Esophagus (tissue), 2 donors: ENCODE data around the gene WNT3. TPM values are rescaled to one million over a fixed set of nuclear protein-coding genes. Genes with fewer than 3 reads are reported as not detected.
A peak's percentile ranks its signal among the peaks of the same experiment; 100 is the strongest.

Experiments
- H3K27ac ChIP-seq, 2 donors: one replicate each; pipeline ENCODE4 v1.5.1; 2013; ENCODE audit warnings: low read depth in 2 of 2, mild to moderate bottlenecking in 2 of 2, inconsistent platforms in 1 of 2, low read length in 1 of 2, moderate library complexity in 1 of 2
- H3K27me3 ChIP-seq, 2 donors: one replicate each; pipeline ENCODE4 v1.6.1; 2013; ENCODE audit warnings: low read length in 2 of 2, control low read depth in 1 of 2, mild to moderate bottlenecking in 1 of 2; ENCODE audit not compliant: insufficient read depth in 2 of 2, control insufficient read depth in 1 of 2
- H3K36me3 ChIP-seq, 2 donors: one replicate each; pipeline ENCODE4 v1.6.1; 2013; ENCODE audit warnings: low read length in 1 of 2; ENCODE audit not compliant: control insufficient read depth in 2 of 2, insufficient read depth in 2 of 2
- H3K4me1 ChIP-seq, 2 donors: one replicate each; pipeline ENCODE4 v1.6.1; 2013; ENCODE audit warnings: low read length in 1 of 2; ENCODE audit not compliant: control insufficient read depth in 2 of 2, insufficient read depth in 2 of 2
- H3K4me3 ChIP-seq, 2 donors: one replicate each; pipeline ENCODE4 v1.5.1; 2013; ENCODE audit warnings: low read length in 2 of 2, mild to moderate bottlenecking in 2 of 2, low read depth in 1 of 2, moderate library complexity in 1 of 2
- H3K9me3 ChIP-seq, 2 donors: one replicate each; pipeline ENCODE4 v1.6.1; 2013; ENCODE audit warnings: mild to moderate bottlenecking in 2 of 2, low read depth in 1 of 2, low read length in 1 of 2, moderate library complexity in 1 of 2; ENCODE audit not compliant: control insufficient read depth in 2 of 2, insufficient read depth in 1 of 2
- WGBS, 2 donors: extraction: QIAGEN DNeasy Blood & Tissue Kit; methylation state at CpG; one replicate each; pipeline ENCODE4 v1.1.7; 2013; 5-methylcytosine and 5-hydroxymethylcytosine counted together
- polyA plus RNA-seq, 2 donors: library from polyadenylated mRNA; stranded (reverse); fragments of 200-250 nt; gene quantifications; one replicate each; pipeline ENCODE4 v1.2.3, GENCODE V29; 2013
- donor health status: healthy with polysubstance abuse.
- donor health status: Bipolar disorder and iron deficiency.

Gene WNT3
- polyA plus RNA-seq, 2 donors: 0.99 to 1.4 TPM

GRCh38 chr17:46826116-46826515, 7.6 kb upstream of the WNT3 start:
- H3K9me3 ChIP-seq: no peaks in the 10 kb centered on the region
- no peak overlapping the region for H3K4me3 ChIP-seq
- H3K36me3 ChIP-seq: no peaks in the 10 kb centered on the region
- no peak overlapping the region for H3K27ac ChIP-seq
- H3K4me1 ChIP-seq: no peaks in the 10 kb centered on the region
- 71 to 73% methylated on average over 1 of the region's 1 CpG for WGBS, 2 donors
- no peaks in the 10 kb centered on the region for H3K27me3 ChIP-seq

- Histone ChIP-seq H3K36me3 (no peaks in the 10 kb centered on the region), H3K27ac (no peak overlapping the region), H3K9me3 (no peaks in the 10 kb centered on the region), H3K4me3 (no peak overlapping the region), H3K4me1 (peaks cover 2 to 6% of the 10 kb centered on the region in 2 donors), H3K27me3 (peaks cover 0 to 8% of the 10 kb centered on the region in 2 donors)
- WGBS, 2 donors: 77 to 80% methylated on average over 8 of the region's 8 CpGs
Measured at GRCh38 chr17:46823657-46824056, 5.2 kb upstream of the WNT3 start.

- H3K36me3 ChIP-seq: no peaks in the 10 kb centered on the region
- no peaks in the 10 kb centered on the region for H3K9me3 ChIP-seq
- 28 to 30% methylated on average over 30 to 35 of the region's 35 CpGs for WGBS, 2 donors
- H3K27ac ChIP-seq: no peak overlapping the region
- H3K4me1 ChIP-seq: peaks cover 7 to 8% of the 10 kb centered on the region in 2 donors
- peaks cover 0 to 8% of the 10 kb centered on the region in 2 donors for H3K27me3 ChIP-seq
- no peak overlapping the region for H3K4me3 ChIP-seq
Measured at GRCh38 chr17:46822388-46822921, 4.0 kb upstream of the WNT3 start.

- Histone ChIP-seq H3K36me3 (no peaks in the 10 kb centered on the region), H3K27ac (no peak overlapping the region), H3K4me1 (peaks cover 7 to 8% of the 10 kb centered on the region in 2 donors), H3K4me3 (no peak overlapping the region), H3K27me3 (peaks cover 0 to 8% of the 10 kb centered on the region in 2 donors), H3K9me3 (no peaks in the 10 kb centered on the region)
- 35 to 41% methylated on average over 31 of the region's 31 CpGs for WGBS, 2 donors
Measured at GRCh38 chr17:46821482-46822387, 3.2 kb upstream of the WNT3 start.

- Histone ChIP-seq H3K9me3 (peaks cover 0 to 2% of the 10 kb centered on the region in 2 donors), H3K27me3 (peaks cover 0 to 8% of the 10 kb centered on the region in 2 donors), H3K36me3 (no peaks in the 10 kb centered on the region), H3K4me1 (peaks cover 7 to 11% of the 10 kb centered on the region in 2 donors), H3K27ac (no peak overlapping the region), H3K4me3 (no peak overlapping the region)
- 58% methylated on average over 13 of the region's 13 CpGs for WGBS, 2 donors
Measured at GRCh38 chr17:46820592-46821450, 2.3 kb upstream of the WNT3 start.

GRCh38 chr17:46819906-46820351, 1.4 kb upstream of the WNT3 start:
- Histone ChIP-seq H3K27ac (no peak overlapping the region), H3K4me3 (no peak overlapping the region), H3K36me3 (no peaks in the 10 kb centered on the region), H3K27me3 (peaks cover 0 to 8% of the 10 kb centered on the region in 2 donors), H3K9me3 (peaks cover 0 to 2% of the 10 kb centered on the region in 2 donors), H3K4me1 (peaks cover 7 to 16% of the 10 kb centered on the region in 2 donors)
- WGBS, 2 donors: 34 to 39% methylated on average over 24 of the region's 24 CpGs

GRCh38 chr17:46818929-46819859, 702 bp upstream of the WNT3 start:
- Histone ChIP-seq H3K4me1 (peaks cover 7 to 16% of the 10 kb centered on the region in 2 donors), H3K9me3 (peaks cover 0 to 2% of the 10 kb centered on the region in 2 donors), H3K36me3 (no peaks in the 10 kb centered on the region), H3K27me3 (peaks cover 0 to 8% of the 10 kb centered on the region in 2 donors), H3K4me3 (peak overlapping the region; percentile 25 to 35), H3K27ac (no peak overlapping the region)
- WGBS, 2 donors: 14 to 22% methylated on average over 67 to 72 of the region's 72 CpGs

- WGBS, 2 donors: 33 to 46% methylated on average over 5 of the region's 5 CpGs
- H3K27me3 ChIP-seq: peaks cover 0 to 8% of the 10 kb centered on the region in 2 donors
- peaks cover 7 to 19% of the 10 kb centered on the region in 2 donors for H3K4me1 ChIP-seq
- H3K27ac ChIP-seq: no peak overlapping the region
- no peak overlapping the region for H3K4me3 ChIP-seq
- H3K36me3 ChIP-seq: no peaks in the 10 kb centered on the region
- H3K9me3 ChIP-seq: peaks cover 0 to 2% of the 10 kb centered on the region in 2 donors
Measured at GRCh38 chr17:46817901-46818209, 637 bp downstream of the WNT3 start.
